Neural cell (in vitro differentiated cells): ENCODE results near the gene ZFR2.

Experiments used
- EP300 ChIP-seq: fragments of 450-650 bp; conservative IDR thresholded peaks from 2 replicates; pipeline ENCODE4 v1.6.1; 2014; ENCODE audit warnings: antibody characterized with exemption, mild to moderate bottlenecking, moderate library complexity; ENCODE audit not compliant: poor library complexity, severe bottlenecking
- EZH2 ChIP-seq: fragments of 200-600, 300-800 bp; shearing (Covaris generic), sonication (generic); IDR thresholded peaks from 2 replicates; pipeline ENCODE4 v1.6.1; 2014; ENCODE audit warnings: antibody characterized with exemption, low read length, borderline replicate concordance, mild to moderate bottlenecking; ENCODE audit not compliant: insufficient read depth, poor library complexity, severe bottlenecking
- MXI1 ChIP-seq: fragments of 450-650 bp; conservative IDR thresholded peaks from 2 replicates; pipeline ENCODE4 v1.6.1; 2014; ENCODE audit warnings: antibody characterized with exemption, mild to moderate bottlenecking; ENCODE audit not compliant: poor library complexity, severe bottlenecking
- POLR2AphosphoS5 ChIP-seq: IDR thresholded peaks from 2 replicates; pipeline ENCODE4 v1.6.1; 2012
- RAD21 ChIP-seq: fragments of 450-650 bp; conservative IDR thresholded peaks from 2 replicates; pipeline ENCODE4 v1.6.1; 2014; ENCODE audit warnings: antibody characterized with exemption, mild to moderate bottlenecking, moderate library complexity
- SMC3 ChIP-seq: fragments of 450-650 bp; conservative IDR thresholded peaks from 2 replicates; pipeline ENCODE4 v1.6.1; 2014; ENCODE audit warnings: antibody characterized with exemption, mild to moderate bottlenecking, moderate library complexity; ENCODE audit not compliant: poor library complexity
- TAF1 ChIP-seq: IDR thresholded peaks from 2 replicates; pipeline ENCODE4 v1.6.1; 2012; ENCODE audit warnings: low read depth
- TF ChIP-seq, protein P1 (sequence below): fragments of 450-650 bp; IDR thresholded peaks from 2 replicates; pipeline ENCODE4 v1.5.1; 2014; ENCODE audit warnings: antibody characterized with exemption, mild to moderate bottlenecking, moderate library complexity; ENCODE audit not compliant: poor library complexity, severe bottlenecking
- TF ChIP-seq, protein P2 (sequence below): IDR thresholded peaks from 2 replicates; pipeline ENCODE4 v1.6.1; 2012; ENCODE audit warnings: borderline replicate concordance

DNA sequence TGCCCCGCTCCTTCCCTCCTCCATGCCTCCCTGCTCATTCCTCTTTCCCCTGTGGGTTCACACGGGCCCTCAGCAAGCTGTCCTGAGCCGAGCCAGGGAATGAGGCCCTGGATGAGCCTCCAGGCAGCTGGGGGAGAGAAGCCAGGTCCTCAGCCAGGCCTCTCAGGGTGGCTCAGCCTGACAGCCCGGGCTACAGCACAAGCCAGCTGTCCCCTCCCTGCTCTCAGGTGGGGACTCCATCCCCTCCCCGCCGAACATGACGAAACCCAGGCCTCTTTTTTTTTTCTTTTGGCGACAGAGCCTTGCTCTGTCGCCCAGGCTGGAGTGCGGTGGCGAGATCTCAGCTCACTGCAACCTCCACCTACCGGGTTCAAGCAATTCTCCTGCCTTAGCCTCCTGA is 42.7 kb downstream of the ZFR2 start:
- TF ChIP-seq EZH2 (no peak), TAF1 (no peak), EP300 (no peak), MXI1 (no peak), RAD21 (no peak), POLR2AphosphoS5 (no peak), SMC3 (no peak)
- TF ChIP-seq, protein P1, sequence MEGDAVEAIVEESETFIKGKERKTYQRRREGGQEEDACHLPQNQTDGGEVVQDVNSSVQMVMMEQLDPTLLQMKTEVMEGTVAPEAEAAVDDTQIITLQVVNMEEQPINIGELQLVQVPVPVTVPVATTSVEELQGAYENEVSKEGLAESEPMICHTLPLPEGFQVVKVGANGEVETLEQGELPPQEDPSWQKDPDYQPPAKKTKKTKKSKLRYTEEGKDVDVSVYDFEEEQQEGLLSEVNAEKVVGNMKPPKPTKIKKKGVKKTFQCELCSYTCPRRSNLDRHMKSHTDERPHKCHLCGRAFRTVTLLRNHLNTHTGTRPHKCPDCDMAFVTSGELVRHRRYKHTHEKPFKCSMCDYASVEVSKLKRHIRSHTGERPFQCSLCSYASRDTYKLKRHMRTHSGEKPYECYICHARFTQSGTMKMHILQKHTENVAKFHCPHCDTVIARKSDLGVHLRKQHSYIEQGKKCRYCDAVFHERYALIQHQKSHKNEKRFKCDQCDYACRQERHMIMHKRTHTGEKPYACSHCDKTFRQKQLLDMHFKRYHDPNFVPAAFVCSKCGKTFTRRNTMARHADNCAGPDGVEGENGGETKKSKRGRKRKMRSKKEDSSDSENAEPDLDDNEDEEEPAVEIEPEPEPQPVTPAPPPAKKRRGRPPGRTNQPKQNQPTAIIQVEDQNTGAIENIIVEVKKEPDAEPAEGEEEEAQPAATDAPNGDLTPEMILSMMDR, result no peak
- TF ChIP-seq, protein P2, sequence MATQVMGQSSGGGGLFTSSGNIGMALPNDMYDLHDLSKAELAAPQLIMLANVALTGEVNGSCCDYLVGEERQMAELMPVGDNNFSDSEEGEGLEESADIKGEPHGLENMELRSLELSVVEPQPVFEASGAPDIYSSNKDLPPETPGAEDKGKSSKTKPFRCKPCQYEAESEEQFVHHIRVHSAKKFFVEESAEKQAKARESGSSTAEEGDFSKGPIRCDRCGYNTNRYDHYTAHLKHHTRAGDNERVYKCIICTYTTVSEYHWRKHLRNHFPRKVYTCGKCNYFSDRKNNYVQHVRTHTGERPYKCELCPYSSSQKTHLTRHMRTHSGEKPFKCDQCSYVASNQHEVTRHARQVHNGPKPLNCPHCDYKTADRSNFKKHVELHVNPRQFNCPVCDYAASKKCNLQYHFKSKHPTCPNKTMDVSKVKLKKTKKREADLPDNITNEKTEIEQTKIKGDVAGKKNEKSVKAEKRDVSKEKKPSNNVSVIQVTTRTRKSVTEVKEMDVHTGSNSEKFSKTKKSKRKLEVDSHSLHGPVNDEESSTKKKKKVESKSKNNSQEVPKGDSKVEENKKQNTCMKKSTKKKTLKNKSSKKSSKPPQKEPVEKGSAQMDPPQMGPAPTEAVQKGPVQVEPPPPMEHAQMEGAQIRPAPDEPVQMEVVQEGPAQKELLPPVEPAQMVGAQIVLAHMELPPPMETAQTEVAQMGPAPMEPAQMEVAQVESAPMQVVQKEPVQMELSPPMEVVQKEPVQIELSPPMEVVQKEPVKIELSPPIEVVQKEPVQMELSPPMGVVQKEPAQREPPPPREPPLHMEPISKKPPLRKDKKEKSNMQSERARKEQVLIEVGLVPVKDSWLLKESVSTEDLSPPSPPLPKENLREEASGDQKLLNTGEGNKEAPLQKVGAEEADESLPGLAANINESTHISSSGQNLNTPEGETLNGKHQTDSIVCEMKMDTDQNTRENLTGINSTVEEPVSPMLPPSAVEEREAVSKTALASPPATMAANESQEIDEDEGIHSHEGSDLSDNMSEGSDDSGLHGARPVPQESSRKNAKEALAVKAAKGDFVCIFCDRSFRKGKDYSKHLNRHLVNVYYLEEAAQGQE, result no peak
